Activated CD8-positive, alpha-beta memory T cell treated with anti-CD3 and anti-CD28 coated beads, Interleukin-2, amount 50 U/mL, for 4 hours (primary cell): ENCODE results near the gene GCN1.
"Not testable (repeated sequence)": the region's sequence is repeated elsewhere in the genome, so short reads cannot be mapped to it uniquely, and the experiment has no call there.

ENCODE experiments used
- DNase-seq: peaks from one replicate; pipeline ENCODE4 v3.0.0-alpha.2; 2020

GCN1 gene

GRCh38 chr12:120194534-120195395 lies at the start of gene GCN1:
GCN1 (minus strand) TSS chr12:120194715; CDS start chr12:120194697, 18 bp downstream.
- peak; percentile 87 for DNase-seq

- DNase-seq = no peak
These were observed 48.6 kb upstream of the GCN1 start for GRCh38 chr12:120242971-120243699.

- no peak for DNase-seq
These were observed 47.8 kb upstream of the GCN1 start for GRCh38 chr12:120242275-120242799.

- no peak for DNase-seq
These were observed 47.2 kb upstream of the GCN1 start for GRCh38 chr12:120241561-120242274.

GRCh38 chr12:120240495-120240833 lies 45.9 kb upstream of the GCN1 start:
- no peak for DNase-seq

GRCh38 chr12:120239776-120240494 lies 45.4 kb upstream of the GCN1 start:
- no peak for DNase-seq

GRCh38 chr12:120238839-120239445 lies 44.4 kb upstream of the GCN1 start:
- no peak for DNase-seq

- DNase-seq = no peak
These were observed 43.7 kb upstream of the GCN1 start for GRCh38 chr12:120238217-120238616.

- DNase-seq = no peak
These were observed 43.1 kb upstream of the GCN1 start for GRCh38 chr12:120237360-120238171.

GRCh38 chr12:120236809-120237208 lies 42.3 kb upstream of the GCN1 start:
- DNase-seq = not testable (repeated sequence)

GRCh38 chr12:120235369-120236323 lies 41.1 kb upstream of the GCN1 start:
- DNase-seq = no peak

GRCh38 chr12:120234643-120235368 lies 40.3 kb upstream of the GCN1 start:
- no peak for DNase-seq

- peak; percentile 78 for DNase-seq
These were observed 36.9 kb upstream of the GCN1 start for GRCh38 chr12:120231316-120232011.

- no peak for DNase-seq
These were observed 36.4 kb upstream of the GCN1 start for GRCh38 chr12:120230974-120231315.

- DNase-seq = no peak
These were observed 35.9 kb upstream of the GCN1 start for GRCh38 chr12:120230326-120230973.

- DNase-seq = no peak
These were observed 35.2 kb upstream of the GCN1 start for GRCh38 chr12:120229487-120230325.

- DNase-seq = no peak
These were observed 34.6 kb upstream of the GCN1 start for GRCh38 chr12:120229071-120229486.
